H9 (cell line): ENCODE results near the gene TSC22D3. TPM values are rescaled to one million over a fixed set of nuclear protein-coding genes. Genes with fewer than 3 reads are reported as not detected.

ENCODE experiments used
- DNase-seq: peaks from one replicate; pipeline ENCODE4 v3.0.0-alpha.2; 2017
- H2AFZ ChIP-seq: one replicate; pipeline ENCODE4 v1.6.1; 2013; ENCODE audit warnings: mild to moderate bottlenecking, low read length, control low read depth, moderate library complexity
- H2AK5ac ChIP-seq: 2 replicates; pipeline ENCODE4 v1.6.1; 2013; ENCODE audit warnings: low read length, control low read depth, mixed read lengths; ENCODE audit not compliant: insufficient read length
- H2BK120ac ChIP-seq: one replicate; pipeline ENCODE4 v1.6.1; 2013; ENCODE audit warnings: low read depth, mild to moderate bottlenecking, low read length, control low read depth, inconsistent platforms; ENCODE audit not compliant: poor library complexity, severe bottlenecking
- H2BK12ac ChIP-seq: 2 replicates; pipeline ENCODE4 v1.6.1; 2013; ENCODE audit warnings: low read length, control low read depth, mixed read lengths, low read depth; ENCODE audit not compliant: insufficient read length
- H2BK15ac ChIP-seq: 2 replicates; pipeline ENCODE4 v1.6.1; 2013; ENCODE audit warnings: low read depth, low read length, control low read depth
- H2BK20ac ChIP-seq: one replicate; pipeline ENCODE4 v1.6.1; 2013; ENCODE audit warnings: low read depth, mild to moderate bottlenecking, low read length, control low read depth, inconsistent platforms; ENCODE audit not compliant: poor library complexity, severe bottlenecking
- H2BK5ac ChIP-seq: 2 replicates; pipeline ENCODE4 v1.6.1; 2013; ENCODE audit warnings: low read length, control low read depth, mixed read lengths; ENCODE audit not compliant: insufficient read length
- H3K14ac ChIP-seq: 2 replicates; pipeline ENCODE4 v1.6.1; 2013; ENCODE audit warnings: low read length, control low read depth; ENCODE audit not compliant: insufficient read depth
- H3K18ac ChIP-seq: 2 replicates; pipeline ENCODE4 v1.6.1; 2013; ENCODE audit warnings: low read depth, mild to moderate bottlenecking, mixed read lengths, low read length, control low read depth; ENCODE audit not compliant: insufficient read length
- H3K23ac ChIP-seq: 2 replicates; pipeline ENCODE4 v1.6.1; 2013; ENCODE audit warnings: low read length, control low read depth, mixed read lengths, low read depth; ENCODE audit not compliant: insufficient read length
- H3K23me2 ChIP-seq: 2 replicates; pipeline ENCODE4 v1.6.1; 2013; ENCODE audit warnings: low read depth, mild to moderate bottlenecking, mixed read lengths, low read length, control low read depth; ENCODE audit not compliant: insufficient read length, poor library complexity, severe bottlenecking
- H3K27ac ChIP-seq: 2 replicates; pipeline ENCODE4 v1.5.1; 2013; ENCODE audit warnings: low read length, control low read depth, mixed read lengths, low read depth; ENCODE audit not compliant: insufficient read length
- H3K27me3 ChIP-seq: 2 replicates; pipeline ENCODE4 v1.6.1; 2013; ENCODE audit warnings: low read length, control low read depth, inconsistent platforms; ENCODE audit not compliant: insufficient read depth
- H3K4ac ChIP-seq: 2 replicates; pipeline ENCODE4 v1.6.1; 2013; ENCODE audit warnings: low read depth, mild to moderate bottlenecking, control low read depth, inconsistent platforms, low read length, moderate library complexity
- H3K4me1 ChIP-seq: 2 replicates; pipeline ENCODE4 v1.6.1; 2013; ENCODE audit warnings: low read length, control low read depth, inconsistent platforms; ENCODE audit not compliant: insufficient read depth
- H3K4me2 ChIP-seq: 2 replicates; pipeline ENCODE4 v1.6.1; 2013; ENCODE audit warnings: low read length, control low read depth, mixed read lengths; ENCODE audit not compliant: insufficient read length, insufficient read depth
- H3K56ac ChIP-seq: 2 replicates; pipeline ENCODE4 v1.6.1; 2013; ENCODE audit warnings: low read depth, mild to moderate bottlenecking, mixed read lengths, low read length, control low read depth; ENCODE audit not compliant: insufficient read length
- H3K79me1 ChIP-seq: 2 replicates; pipeline ENCODE4 v1.6.1; 2013; ENCODE audit warnings: low read depth, mild to moderate bottlenecking, moderate library complexity, low read length, control low read depth, inconsistent platforms; ENCODE audit not compliant: insufficient read depth, poor library complexity, severe bottlenecking
- H3K79me2 ChIP-seq: 2 replicates; pipeline ENCODE4 v1.6.1; 2013; ENCODE audit warnings: low read length, control low read depth, inconsistent platforms; ENCODE audit not compliant: insufficient read depth
- H3K9ac ChIP-seq: 2 replicates; pipeline ENCODE4 v1.6.1; 2013; ENCODE audit warnings: low read length, control low read depth, mixed read lengths; ENCODE audit not compliant: insufficient read length; ENCODE audit errors: extremely low read depth
- H3K9me3 ChIP-seq: one replicate; pipeline ENCODE4 v1.6.1; 2013; ENCODE audit warnings: low read depth, low read length, inconsistent platforms; ENCODE audit not compliant: control insufficient read depth
- H3T11ph ChIP-seq: one replicate; pipeline ENCODE4 v1.6.1; 2013; ENCODE audit warnings: mild to moderate bottlenecking, low read length, control low read depth, inconsistent platforms
- H4K20me1 ChIP-seq: one replicate; pipeline ENCODE4 v1.6.1; 2013; ENCODE audit not compliant: control insufficient read depth, insufficient read length, insufficient read depth
- H4K5ac ChIP-seq: 2 replicates; pipeline ENCODE4 v1.6.1; 2013; ENCODE audit warnings: low read depth, mild to moderate bottlenecking, mixed read lengths, low read length, control low read depth; ENCODE audit not compliant: insufficient read length
- H4K8ac ChIP-seq: replicated peaks from 2 replicates; pipeline ENCODE4 v1.6.1; 2013; ENCODE audit warnings: low read length, control low read depth, mixed read lengths, low read depth; ENCODE audit not compliant: insufficient read length
- H4K91ac ChIP-seq: 2 replicates; pipeline ENCODE4 v1.6.1; 2013; ENCODE audit warnings: low read depth, mild to moderate bottlenecking, moderate library complexity, mixed read lengths, low read length, control low read depth; ENCODE audit not compliant: insufficient read length
- H3K27ac Mint-ChIP-seq, 3 experiments: 2 replicates in 2 of 3; 3 replicates in 1 of 3; pipeline ENCODE4 v1.8.0; 2020 to 2021; ENCODE audit warnings: mixed read lengths in 3 of 3, mild to moderate bottlenecking in 1 of 3, moderate library complexity in 1 of 3
- H3K27me3 Mint-ChIP-seq: 2 replicates; pipeline ENCODE4 v1.8.0; 2021; ENCODE audit warnings: low read depth, mild to moderate bottlenecking, moderate library complexity, mixed read lengths
- H3K36me3 Mint-ChIP-seq, 3 experiments: 2 replicates in 2 of 3; 3 replicates in 1 of 3; pipeline ENCODE4 v1.8.0; 2020 to 2021; ENCODE audit warnings: low read depth in 3 of 3, mixed read lengths in 3 of 3; ENCODE audit not compliant: insufficient read depth in 1 of 3
- H3K4me1 Mint-ChIP-seq, 2 experiments: 2 replicates each; pipeline ENCODE4 v1.8.0; 2020; ENCODE audit warnings: mixed read lengths in 2 of 2
- H3K4me3 Mint-ChIP-seq, 2 experiments: 2 replicates in 1 of 2; 3 replicates in 1 of 2; pipeline ENCODE4 v1.8.0; 2020 to 2021; ENCODE audit warnings: mild to moderate bottlenecking in 2 of 2, mixed read lengths in 2 of 2, moderate library complexity in 1 of 2
- H3K9me3 Mint-ChIP-seq, 2 experiments: 2 replicates in 1 of 2; 3 replicates in 1 of 2; pipeline ENCODE4 v1.8.0; 2020; ENCODE audit warnings: mild to moderate bottlenecking in 2 of 2, mixed read lengths in 2 of 2, moderate library complexity in 1 of 2
- CTCF ChIP-seq: fragments of 200-600 bp; sonication (generic); conservative IDR thresholded peaks from 3 replicates; pipeline ENCODE4 v1.8.0; 2021; ENCODE audit warnings: antibody characterized with exemption, mild to moderate bottlenecking
- WGBS: extraction: QIAGEN DNeasy Blood & Tissue Kit; methylation state at CpG from one replicate; pipeline ENCODE4 v1.1.7; 2013; ENCODE audit warnings: missing lambda C conversion rate, low lambda C conversion rate, mixed read lengths; ENCODE audit not compliant: insufficient read length; ENCODE audit errors: extremely low coverage; 5-methylcytosine and 5-hydroxymethylcytosine counted together
- total RNA-seq: library from RNA; stranded (reverse); gene quantifications from 2 replicates; pipeline ENCODE4 v1.2.1, GENCODE V29; 2021

Gene TSC22D3
- total RNA-seq, 1 experiment from 2014 or later = 10.5 TPM

- Histone ChIP-seq H2BK12ac (no peak overlapping the region), H4K20me1 (no peaks in the 10 kb centered on the region), H3K18ac (no peak overlapping the region), H2BK120ac (no peak overlapping the region), H3K4me2 (no peak overlapping the region), H3K79me1 (no peaks in the 10 kb centered on the region), H4K91ac (no peak overlapping the region), H2BK20ac (no peak overlapping the region), H3K27ac (no peak overlapping the region), H2AK5ac (no peak overlapping the region), H4K5ac (no peak overlapping the region), H3K79me2 (no peaks in the 10 kb centered on the region), H3K9ac (no peak overlapping the region), H2BK5ac (no peak overlapping the region), H3K27me3 (no peaks in the 10 kb centered on the region), H2BK15ac (no peak overlapping the region), H3K14ac (no peak overlapping the region), H3K23me2 (no peaks in the 10 kb centered on the region), H4K8ac (no peak overlapping the region), H3K56ac (no peak overlapping the region), H3K4me1 (no peaks in the 10 kb centered on the region), H3K9me3 (no peaks in the 10 kb centered on the region), H3K23ac (no peak overlapping the region), H3T11ph (no peak overlapping the region), H2AFZ (no peak overlapping the region), H3K4ac (no peak overlapping the region)
- H3K36me3 Mint-ChIP-seq = no peaks in the 10 kb centered on the region
- H3K4me3 Mint-ChIP-seq = no peak overlapping the region
- no peak overlapping the region for H3K27ac Mint-ChIP-seq
- no peak for DNase-seq
- H3K27me3 Mint-ChIP-seq = peaks cover 10% of the 10 kb centered on the region
- peaks cover 0 to 43% of the 10 kb centered on the region in 2 experiments; a peak in 2 of 5 replicates for H3K9me3 Mint-ChIP-seq
- WGBS = no CpG with 5 or more reads among the region's 1 CpG
- no peak for TF ChIP-seq CTCF
- peaks cover 3 to 8% of the 10 kb centered on the region in 2 experiments; a peak in 2 of 4 replicates for H3K4me1 Mint-ChIP-seq
Measured at GRCh38 chrX:107763647-107764046, 11.9 kb downstream of the TSC22D3 start.
